HG03095 (cell line): Measurements from ENCODE around the gene APP.
"Not testable (repeated sequence)": the region's sequence is repeated elsewhere in the genome, so short reads cannot be mapped to it uniquely, and the experiment has no call there.

Source experiments
- ATAC-seq: cut with Tn5 transposase; IDR thresholded peaks from one replicate; pipeline ENCODE4 v1.9.1; 2021; ENCODE audit warnings: moderate library complexity; ENCODE audit not compliant: unreplicated experiment

Gene APP

GRCh38 chr21:26025536-26026512 is 144.7 kb downstream of the APP start:
- no peak for ATAC-seq

- not testable (repeated sequence) for ATAC-seq
Observed at GRCh38 chr21:26023406-26023805, 147.2 kb downstream of the APP start.

GRCh38 chr21:26022598-26023337 is 147.8 kb downstream of the APP start:
- ATAC-seq: not testable (repeated sequence)

GRCh38 chr21:26020510-26020909 is 150.1 kb downstream of the APP start:
- ATAC-seq: no peak

- ATAC-seq: no peak
Observed at GRCh38 chr21:26020081-26020480, 150.5 kb downstream of the APP start.

GRCh38 chr21:26019236-26019635 is 151.3 kb downstream of the APP start:
- ATAC-seq: no peak

GRCh38 chr21:26013970-26014369 is 156.6 kb downstream of the APP start:
- no peak for ATAC-seq

GRCh38 chr21:26012482-26012881 is 158.1 kb downstream of the APP start:
- not testable (repeated sequence) for ATAC-seq

GRCh38 chr21:26011292-26011940 is 159.2 kb downstream of the APP start:
- ATAC-seq: no peak

- no peak for ATAC-seq
Observed at GRCh38 chr21:26007951-26008498, 162.5 kb downstream of the APP start.

GRCh38 chr21:26005464-26005863 is 165.1 kb downstream of the APP start:
- ATAC-seq: no peak

- ATAC-seq: no peak
Observed at GRCh38 chr21:26003404-26003803, 167.2 kb downstream of the APP start.

- ATAC-seq: no peak
Observed at GRCh38 chr21:26001356-26001755, 169.2 kb downstream of the APP start.

- ATAC-seq: no peak
Observed at GRCh38 chr21:25999921-26000582, 170.5 kb downstream of the APP start.

GRCh38 chr21:25997788-25998611 is 172.6 kb downstream of the APP start:
- no peak for ATAC-seq

- ATAC-seq: no peak
Observed at GRCh38 chr21:25995278-25995677, 175.3 kb downstream of the APP start.

- ATAC-seq: no peak
Observed at GRCh38 chr21:25994758-25995163, 175.8 kb downstream of the APP start.

- no peak for ATAC-seq
Observed at GRCh38 chr21:25988738-25989137, 181.8 kb downstream of the APP start.

GRCh38 chr21:25987531-25987930 is 183.0 kb downstream of the APP start:
- no peak for ATAC-seq

GRCh38 chr21:25986928-25987327 is 183.6 kb downstream of the APP start:
- no peak for ATAC-seq
